Measurements from ENCODE around the gene PRELID2.

Gene PRELID2

DNA sequence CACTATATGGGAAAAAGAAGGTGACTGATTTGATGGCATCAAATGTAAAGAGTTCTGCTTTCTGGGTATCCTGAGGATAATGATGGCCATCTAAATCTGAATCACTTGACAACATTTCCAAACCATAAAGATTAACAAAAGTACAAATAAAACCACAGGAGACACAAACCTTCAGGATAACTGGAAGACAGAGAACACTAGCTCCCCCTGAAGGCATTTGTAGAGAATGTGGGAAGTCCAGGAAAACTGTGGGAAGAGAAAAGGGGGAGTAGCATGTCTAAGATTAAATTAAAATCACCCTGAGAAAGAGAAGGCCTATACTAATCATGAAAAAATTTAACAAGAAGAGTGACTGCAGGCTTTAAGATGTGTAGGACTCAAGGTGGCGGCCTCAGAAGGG is 116.2 kb downstream of the PRELID2 start:
- H3K27ac ChIP-seq (ENCODE audit: low read depth, low read length), result no peak overlapping the region
- H3K9ac ChIP-seq (ENCODE audit: low read length), result no peak overlapping the region
- H3K27me3 ChIP-seq (ENCODE audit: low read length), result no peaks in the 10 kb centered on the region
- H2AFZ ChIP-seq (ENCODE audit: low read depth, low read length, severe bottlenecking), result no peak overlapping the region
- H3K9me2 ChIP-seq (replicated peaks; ENCODE audit: insufficient read depth, low read length), result no peaks in the 10 kb centered on the region
- H3K36me3 ChIP-seq (ENCODE audit: low read length), result no peaks in the 10 kb centered on the region
- no peak overlapping the region for H3K4me3 ChIP-seq (ENCODE audit: insufficient read depth, low read length, poor library complexity, severe bottlenecking)
- H3K79me2 ChIP-seq (ENCODE audit: insufficient read depth, low read length), result no peaks in the 10 kb centered on the region
- no peak for TF ChIP-seq EZH2phosphoT487 (conservative IDR thresholded peaks at IDR 0.05; ENCODE audit: low read length)
- no peak for TF ChIP-seq CTCF (IDR thresholded peaks at IDR 0.05; ENCODE audit: insufficient read depth, low read length, poor library complexity, severe bottlenecking)
- H3K9me3 ChIP-seq (ENCODE audit: insufficient read depth, low read length), result no peaks in the 10 kb centered on the region
- no peak overlapping the region for H3K4me2 ChIP-seq (ENCODE audit: low read depth, low read length, poor library complexity, severe bottlenecking)
- H4K20me1 ChIP-seq (ENCODE audit: low read depth, low read length), result no peaks in the 10 kb centered on the region
- H3F3A ChIP-seq (ENCODE audit: insufficient read depth), result no peaks in the 10 kb centered on the region

DNA sequence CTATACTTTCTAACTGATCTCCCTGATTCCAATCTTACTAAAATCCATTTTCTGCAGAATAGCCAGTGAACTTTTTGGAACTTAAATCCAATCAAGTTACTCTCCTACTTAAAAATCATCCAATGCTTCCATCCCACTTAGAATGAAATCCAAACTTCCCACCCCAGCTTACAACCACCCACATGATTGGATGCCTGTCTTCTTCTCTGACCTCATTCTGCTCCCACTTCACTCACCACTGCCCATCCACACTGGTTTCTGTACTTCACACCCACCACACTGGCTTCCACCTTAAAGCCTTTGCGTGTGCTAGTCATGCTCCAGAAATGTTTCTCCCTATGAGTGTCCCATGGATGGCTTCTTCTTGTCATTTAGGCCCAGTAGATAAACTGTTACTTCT is 119.7 kb downstream of the PRELID2 start:
- Histone ChIP-seq H3K27ac (ENCODE audit: low read depth, low read length) (no peak overlapping the region), H3K9me2 (replicated peaks; ENCODE audit: insufficient read depth, low read length) (no peaks in the 10 kb centered on the region), H4K20me1 (ENCODE audit: low read depth, low read length) (no peaks in the 10 kb centered on the region), H3K79me2 (ENCODE audit: insufficient read depth, low read length) (no peaks in the 10 kb centered on the region), H3K27me3 (ENCODE audit: low read length) (no peaks in the 10 kb centered on the region), H3F3A (ENCODE audit: insufficient read depth) (no peaks in the 10 kb centered on the region), H3K4me2 (ENCODE audit: low read depth, low read length, poor library complexity, severe bottlenecking) (no peak overlapping the region), H3K36me3 (ENCODE audit: low read length) (no peaks in the 10 kb centered on the region), H3K4me3 (ENCODE audit: insufficient read depth, low read length, poor library complexity, severe bottlenecking) (no peak overlapping the region), H3K9me3 (ENCODE audit: insufficient read depth, low read length) (no peaks in the 10 kb centered on the region), H3K9ac (ENCODE audit: low read length) (no peak overlapping the region), H2AFZ (ENCODE audit: low read depth, low read length, severe bottlenecking) (no peak overlapping the region)
- TF ChIP-seq CTCF (IDR thresholded peaks at IDR 0.05; ENCODE audit: insufficient read depth, low read length, poor library complexity, severe bottlenecking), result no peak
- TF ChIP-seq EZH2phosphoT487 (conservative IDR thresholded peaks at IDR 0.05; ENCODE audit: low read length), result no peak

DNA sequence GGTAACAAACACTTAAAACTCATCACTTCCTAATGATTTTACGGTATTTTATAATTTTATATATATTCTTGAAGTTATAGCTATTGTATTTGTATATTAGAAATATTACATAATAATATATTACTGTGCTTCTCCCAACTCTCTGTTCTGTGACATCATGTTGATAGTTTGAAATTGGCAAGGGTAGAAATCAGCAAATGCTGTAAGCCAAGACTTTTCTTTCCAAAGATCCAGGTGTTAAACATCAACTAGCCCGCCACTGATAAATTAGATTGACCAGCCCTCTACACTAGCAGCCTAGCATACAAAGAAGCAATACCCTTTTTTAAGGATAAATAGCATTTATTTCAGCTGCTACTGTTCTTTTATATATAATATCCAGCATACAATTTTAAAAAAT is 122.9 kb downstream of the PRELID2 start:
- no peak for TF ChIP-seq EZH2phosphoT487 (conservative IDR thresholded peaks at IDR 0.05; ENCODE audit: low read length)
- TF ChIP-seq CTCF (IDR thresholded peaks at IDR 0.05; ENCODE audit: insufficient read depth, low read length, poor library complexity, severe bottlenecking), result no peak
- Histone ChIP-seq H3K9me3 (ENCODE audit: insufficient read depth, low read length) (no peaks in the 10 kb centered on the region), H3F3A (ENCODE audit: insufficient read depth) (no peaks in the 10 kb centered on the region), H3K4me3 (ENCODE audit: insufficient read depth, low read length, poor library complexity, severe bottlenecking) (no peak overlapping the region), H3K27ac (ENCODE audit: low read depth, low read length) (no peak overlapping the region), H2AFZ (ENCODE audit: low read depth, low read length, severe bottlenecking) (no peak overlapping the region), H3K36me3 (ENCODE audit: low read length) (no peaks in the 10 kb centered on the region), H4K20me1 (ENCODE audit: low read depth, low read length) (no peaks in the 10 kb centered on the region; the same call in 1 of the 2 replicates), H3K79me2 (ENCODE audit: insufficient read depth, low read length) (no peaks in the 10 kb centered on the region), H3K9me2 (replicated peaks; ENCODE audit: insufficient read depth, low read length) (no peaks in the 10 kb centered on the region), H3K27me3 (ENCODE audit: low read length) (no peaks in the 10 kb centered on the region), H3K4me2 (ENCODE audit: low read depth, low read length, poor library complexity, severe bottlenecking) (no peak overlapping the region), H3K9ac (ENCODE audit: low read length) (no peak overlapping the region)

Measured in SU-DHL-6 (cell line).